GM23338 (cell line): Measurements from ENCODE around the gene PERM1. TPM values are rescaled to one million over a fixed set of nuclear protein-coding genes. Genes with fewer than 3 reads are reported as not detected.

ENCODE experiments used
- ATAC-seq: fragments of 200-7000 bp; cut with Tn5 transposase; 3 replicates; pipeline ENCODE4 v1.9.1; 2020
- DNase-seq: peaks from one replicate; pipeline ENCODE4 v3.0.0-alpha.2; 2015; ENCODE audit warnings: low spot score
- H2AFZ ChIP-seq: fragments of 200-600 bp; sonication (generic); 2 replicates; pipeline ENCODE4 v1.8.0; 2016; ENCODE audit warnings: antibody characterized with exemption, mild to moderate bottlenecking, moderate library complexity
- H3F3A ChIP-seq: fragments of 200-600 bp; sonication (generic); replicated peaks from 2 replicates; pipeline ENCODE4 v1.8.0; 2017; ENCODE audit warnings: antibody characterized with exemption, mixed run types, low read depth
- H3K27ac ChIP-seq: fragments of 200-600 bp; sonication (generic); 2 replicates; pipeline ENCODE4 v1.6.1; 2016; ENCODE audit warnings: low read depth
- H3K27me3 ChIP-seq: fragments of 200-600 bp; sonication (generic); 2 replicates; pipeline ENCODE4 v1.8.0; 2016; ENCODE audit warnings: mild to moderate bottlenecking, mixed run types, moderate library complexity; ENCODE audit not compliant: insufficient read depth
- H3K36me3 ChIP-seq: fragments of 200-600 bp; sonication (generic); 2 replicates; pipeline ENCODE4 v1.8.0; 2016; ENCODE audit warnings: mild to moderate bottlenecking; ENCODE audit not compliant: insufficient read depth
- H3K4me1 ChIP-seq: fragments of 200-600 bp; sonication (generic); 2 replicates; pipeline ENCODE4 v1.8.0; 2016; ENCODE audit warnings: mild to moderate bottlenecking, moderate library complexity; ENCODE audit not compliant: insufficient read depth
- H3K4me2 ChIP-seq: fragments of 200-600 bp; sonication (generic); 2 replicates; pipeline ENCODE4 v1.7.1; 2017; ENCODE audit warnings: mixed run types
- H3K4me3 ChIP-seq: fragments of 200-600 bp; sonication (generic); 2 replicates; pipeline ENCODE4 v1.6.1; 2016; ENCODE audit warnings: mixed run types
- H3K79me2 ChIP-seq: fragments of 200-600 bp; sonication (generic); replicated peaks from 2 replicates; pipeline ENCODE4 v1.8.0; 2017; ENCODE audit warnings: mild to moderate bottlenecking; ENCODE audit not compliant: insufficient read depth
- H3K9me2 ChIP-seq: fragments of 200-600 bp; sonication (generic); 2 replicates; pipeline ENCODE4 v1.8.0; 2017; ENCODE audit not compliant: insufficient read depth
- H4K20me1 ChIP-seq: fragments of 200-600 bp; sonication (generic); replicated peaks from 2 replicates; pipeline ENCODE4 v1.8.0; 2017; ENCODE audit warnings: mild to moderate bottlenecking; ENCODE audit not compliant: insufficient read depth
- H3K27ac Mint-ChIP-seq: 2 replicates; pipeline ENCODE4 v1.8.0; 2020; ENCODE audit warnings: inconsistent platforms, mild to moderate bottlenecking, moderate library complexity, mixed read lengths
- H3K27me3 Mint-ChIP-seq: 3 replicates; pipeline ENCODE4 v1.8.0; 2022; ENCODE audit warnings: low read depth, mild to moderate bottlenecking, moderate library complexity, mixed read lengths, inconsistent platforms; ENCODE audit not compliant: insufficient read depth, poor library complexity
- H3K36me3 Mint-ChIP-seq: 3 replicates; pipeline ENCODE4 v1.8.0; 2021; ENCODE audit warnings: low read depth, mild to moderate bottlenecking, inconsistent platforms, moderate library complexity, mixed read lengths
- H3K4me1 Mint-ChIP-seq: 3 replicates; pipeline ENCODE4 v1.8.0; 2020; ENCODE audit warnings: mild to moderate bottlenecking, inconsistent platforms, mixed read lengths
- H3K4me3 Mint-ChIP-seq: 3 replicates; pipeline ENCODE4 v1.8.0; 2021; ENCODE audit warnings: moderate library complexity, mild to moderate bottlenecking, inconsistent platforms, mixed read lengths
- H3K9me3 Mint-ChIP-seq: 3 replicates; pipeline ENCODE4 v1.8.0; 2020; ENCODE audit warnings: moderate library complexity, mild to moderate bottlenecking, inconsistent platforms, mixed read lengths
- EZH2 ChIP-seq: fragments of 200-600 bp; sonication (generic); IDR thresholded peaks from one replicate; pipeline ENCODE4 v1.8.0; 2017; ENCODE audit warnings: antibody characterized with exemption, mild to moderate bottlenecking, low read depth; ENCODE audit not compliant: unreplicated experiment
- EZH2phosphoT487 ChIP-seq: fragments of 200-600 bp; sonication (generic); IDR thresholded peaks from one replicate; pipeline ENCODE4 v1.8.1; 2018; ENCODE audit warnings: antibody characterized with exemption; ENCODE audit not compliant: unreplicated experiment
- ZNF331 ChIP-seq: fragments of 250-450 bp; sonication (Bioruptor Pico); IDR thresholded peaks from 2 replicates; pipeline ENCODE4 v1.5.0; 2020; ENCODE audit warnings: low read depth, mild to moderate bottlenecking, moderate library complexity
- polyA plus RNA-seq: library from polyadenylated mRNA; unstranded; fragments of >200 nt; fragmentation: Nextera tagmentation; extraction: Ambion mirVana; gene quantifications from 2 replicates; pipeline ENCODE4 v1.2.1, GENCODE V29; 2016
- total RNA-seq: library from RNA; depleted of rRNA; stranded (reverse); fragments of >200 nt; shearing (Covaris generic); gene quantifications from 2 replicates; pipeline ENCODE4 v1.2.3, GENCODE V29; 2014
- TF ChIP-seq, protein P1 (sequence below): IDR thresholded peaks from 2 replicates; pipeline ENCODE4 v1.6.1; 2016; ENCODE audit warnings: antibody characterized with exemption
- TF ChIP-seq, protein P2 (sequence below), 2 experiments: fragments of 200-600 bp in 1 of 2; sonication (generic) in 1 of 2; conservative IDR thresholded peaks; 2 replicates each; pipeline versions ENCODE4 v1.5.1 to v1.6.1; 2016 to 2017; ENCODE audit warnings: antibody characterized with exemption in 2 of 2, low read depth in 2 of 2, mild to moderate bottlenecking in 2 of 2, moderate library complexity in 1 of 2
- TF ChIP-seq, protein P3 (sequence below): IDR thresholded peaks from one replicate; pipeline ENCODE4 v1.6.1; 2018; ENCODE audit warnings: antibody characterized with exemption; ENCODE audit not compliant: unreplicated experiment

Gene PERM1
- total and polyA plus RNA-seq, 2 experiments from 2014 or later: 1.1 TPM; not detected in 1

GRCh38 chr1:972726-973458 is 9.0 kb downstream of the PERM1 start (continued):
- TF ChIP-seq, protein P1, sequence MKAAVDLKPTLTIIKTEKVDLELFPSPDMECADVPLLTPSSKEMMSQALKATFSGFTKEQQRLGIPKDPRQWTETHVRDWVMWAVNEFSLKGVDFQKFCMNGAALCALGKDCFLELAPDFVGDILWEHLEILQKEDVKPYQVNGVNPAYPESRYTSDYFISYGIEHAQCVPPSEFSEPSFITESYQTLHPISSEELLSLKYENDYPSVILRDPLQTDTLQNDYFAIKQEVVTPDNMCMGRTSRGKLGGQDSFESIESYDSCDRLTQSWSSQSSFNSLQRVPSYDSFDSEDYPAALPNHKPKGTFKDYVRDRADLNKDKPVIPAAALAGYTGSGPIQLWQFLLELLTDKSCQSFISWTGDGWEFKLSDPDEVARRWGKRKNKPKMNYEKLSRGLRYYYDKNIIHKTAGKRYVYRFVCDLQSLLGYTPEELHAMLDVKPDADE: no peak
- TF ChIP-seq, protein P2, sequence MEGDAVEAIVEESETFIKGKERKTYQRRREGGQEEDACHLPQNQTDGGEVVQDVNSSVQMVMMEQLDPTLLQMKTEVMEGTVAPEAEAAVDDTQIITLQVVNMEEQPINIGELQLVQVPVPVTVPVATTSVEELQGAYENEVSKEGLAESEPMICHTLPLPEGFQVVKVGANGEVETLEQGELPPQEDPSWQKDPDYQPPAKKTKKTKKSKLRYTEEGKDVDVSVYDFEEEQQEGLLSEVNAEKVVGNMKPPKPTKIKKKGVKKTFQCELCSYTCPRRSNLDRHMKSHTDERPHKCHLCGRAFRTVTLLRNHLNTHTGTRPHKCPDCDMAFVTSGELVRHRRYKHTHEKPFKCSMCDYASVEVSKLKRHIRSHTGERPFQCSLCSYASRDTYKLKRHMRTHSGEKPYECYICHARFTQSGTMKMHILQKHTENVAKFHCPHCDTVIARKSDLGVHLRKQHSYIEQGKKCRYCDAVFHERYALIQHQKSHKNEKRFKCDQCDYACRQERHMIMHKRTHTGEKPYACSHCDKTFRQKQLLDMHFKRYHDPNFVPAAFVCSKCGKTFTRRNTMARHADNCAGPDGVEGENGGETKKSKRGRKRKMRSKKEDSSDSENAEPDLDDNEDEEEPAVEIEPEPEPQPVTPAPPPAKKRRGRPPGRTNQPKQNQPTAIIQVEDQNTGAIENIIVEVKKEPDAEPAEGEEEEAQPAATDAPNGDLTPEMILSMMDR (conservative IDR thresholded peaks at IDR 0.05; ENCODE audit: low read depth in 2 of 2): no peak
- TF ChIP-seq, protein P3, sequence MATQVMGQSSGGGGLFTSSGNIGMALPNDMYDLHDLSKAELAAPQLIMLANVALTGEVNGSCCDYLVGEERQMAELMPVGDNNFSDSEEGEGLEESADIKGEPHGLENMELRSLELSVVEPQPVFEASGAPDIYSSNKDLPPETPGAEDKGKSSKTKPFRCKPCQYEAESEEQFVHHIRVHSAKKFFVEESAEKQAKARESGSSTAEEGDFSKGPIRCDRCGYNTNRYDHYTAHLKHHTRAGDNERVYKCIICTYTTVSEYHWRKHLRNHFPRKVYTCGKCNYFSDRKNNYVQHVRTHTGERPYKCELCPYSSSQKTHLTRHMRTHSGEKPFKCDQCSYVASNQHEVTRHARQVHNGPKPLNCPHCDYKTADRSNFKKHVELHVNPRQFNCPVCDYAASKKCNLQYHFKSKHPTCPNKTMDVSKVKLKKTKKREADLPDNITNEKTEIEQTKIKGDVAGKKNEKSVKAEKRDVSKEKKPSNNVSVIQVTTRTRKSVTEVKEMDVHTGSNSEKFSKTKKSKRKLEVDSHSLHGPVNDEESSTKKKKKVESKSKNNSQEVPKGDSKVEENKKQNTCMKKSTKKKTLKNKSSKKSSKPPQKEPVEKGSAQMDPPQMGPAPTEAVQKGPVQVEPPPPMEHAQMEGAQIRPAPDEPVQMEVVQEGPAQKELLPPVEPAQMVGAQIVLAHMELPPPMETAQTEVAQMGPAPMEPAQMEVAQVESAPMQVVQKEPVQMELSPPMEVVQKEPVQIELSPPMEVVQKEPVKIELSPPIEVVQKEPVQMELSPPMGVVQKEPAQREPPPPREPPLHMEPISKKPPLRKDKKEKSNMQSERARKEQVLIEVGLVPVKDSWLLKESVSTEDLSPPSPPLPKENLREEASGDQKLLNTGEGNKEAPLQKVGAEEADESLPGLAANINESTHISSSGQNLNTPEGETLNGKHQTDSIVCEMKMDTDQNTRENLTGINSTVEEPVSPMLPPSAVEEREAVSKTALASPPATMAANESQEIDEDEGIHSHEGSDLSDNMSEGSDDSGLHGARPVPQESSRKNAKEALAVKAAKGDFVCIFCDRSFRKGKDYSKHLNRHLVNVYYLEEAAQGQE: no peak
- TF ChIP-seq EZH2 (no peak), EZH2phosphoT487 (no peak)

DNA sequence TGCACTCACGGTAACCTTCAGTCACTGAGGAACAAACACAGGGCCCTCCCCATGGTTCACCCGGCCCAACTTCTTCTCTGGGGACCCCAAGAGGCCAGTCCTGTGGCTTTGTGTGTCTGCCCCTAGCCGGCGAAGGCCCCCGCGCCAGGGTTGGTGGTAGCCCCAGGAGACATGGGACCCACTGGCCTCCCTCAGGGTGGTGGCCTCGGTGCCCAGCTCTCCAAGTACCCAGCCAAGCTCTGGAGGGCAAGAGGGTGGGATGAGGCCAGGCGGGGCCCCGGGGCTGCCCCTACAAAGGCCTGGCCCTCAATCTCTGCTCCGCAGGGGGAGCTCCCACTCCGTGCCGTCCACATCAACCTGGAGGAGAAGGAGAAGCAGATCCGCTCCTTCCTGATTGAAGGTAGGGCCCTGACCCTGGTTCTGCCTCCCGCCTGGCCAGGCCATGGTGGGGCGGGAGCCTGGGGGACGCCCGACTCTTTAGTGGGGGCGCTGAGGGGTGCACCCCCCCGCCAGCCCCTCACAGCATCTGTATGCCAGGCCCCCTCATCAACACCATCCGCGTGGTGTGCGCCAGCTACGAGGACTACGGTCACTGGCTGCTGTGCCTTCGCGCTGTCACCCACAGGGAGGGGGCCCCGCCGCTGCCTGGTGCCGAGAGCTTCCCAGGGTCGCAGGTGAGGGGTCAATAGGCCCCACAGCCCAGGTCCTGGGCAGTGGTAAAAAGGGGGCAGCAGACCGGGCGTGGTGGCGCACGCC is 10.0 kb downstream of the PERM1 start:
- no peak overlapping the region for H3K4me3 Mint-ChIP-seq
- H3K27ac Mint-ChIP-seq: no peak overlapping the region
- no peaks in the 10 kb centered on the region for H3K36me3 ChIP-seq
- H3K27me3 ChIP-seq: peaks cover 34% of the 10 kb centered on the region
- H3K4me3 ChIP-seq: no peak overlapping the region
- H3K27me3 Mint-ChIP-seq: peaks cover 43% of the 10 kb centered on the region
- H3K4me1 Mint-ChIP-seq: peaks cover 4% of the 10 kb centered on the region
- no peaks in the 10 kb centered on the region for H3K79me2 ChIP-seq
- no peaks in the 10 kb centered on the region; the same call in 1 of the 2 replicates for H3K4me1 ChIP-seq
- no peaks in the 10 kb centered on the region for H3K9me2 ChIP-seq
- H3K4me2 ChIP-seq: no peak overlapping the region
- 0 out of 2 replicates have a peak, but pooled peaks cover 2% of the 10 kb centered on the region for H4K20me1 ChIP-seq
- DNase-seq: no peak
- no peak overlapping the region for H3K27ac ChIP-seq
- no peak overlapping the region for H2AFZ ChIP-seq
- ATAC-seq: no peak
- peaks cover 7% of the 10 kb centered on the region for H3F3A ChIP-seq
- H3K9me3 Mint-ChIP-seq: no peaks in the 10 kb centered on the region
- no peaks in the 10 kb centered on the region for H3K36me3 Mint-ChIP-seq
- TF ChIP-seq ZNF331 (CRISPR knock-in tag): no peak
- TF ChIP-seq, protein P3: no peak
